Tibial nerve (tissue), 4 donors: ENCODE measurements around the gene SLC43A2. TPM values are rescaled to one million over a fixed set of nuclear protein-coding genes. Genes with fewer than 3 reads are reported as not detected.

ENCODE experiments used
- DNase-seq, 2 donors: peaks; one replicate each; pipeline ENCODE4 v3.0.0-alpha.2; 2019; ENCODE audit warnings: low spot score in 2 of 2
- H3K27ac ChIP-seq, 4 donors: fragments of 200-600 bp; sonication (generic) in 3 of 4; one replicate each; pipeline ENCODE4 v1.5.1; 2017 to 2019; ENCODE audit warnings: mild to moderate bottlenecking in 1 of 4
- H3K27me3 ChIP-seq, 2 donors: fragments of 200-600 bp; sonication (generic) in 1 of 2; one replicate each; pipeline versions ENCODE4 v1.5.1 to v1.6.0; 2017 to 2019
- H3K36me3 ChIP-seq, 3 donors: fragments of 200-600 bp; sonication (generic); one replicate each; pipeline ENCODE4 v1.5.1; 2018 to 2019
- H3K4me1 ChIP-seq, 4 donors: fragments of 200-600 bp; sonication (generic) in 3 of 4; one replicate each; pipeline ENCODE4 v1.5.1; 2017 to 2019
- H3K4me3 ChIP-seq, 4 donors: fragments of 200-600 bp; sonication (generic) in 3 of 4; one replicate each; pipeline ENCODE4 v1.5.1; 2017 to 2019; ENCODE audit warnings: mild to moderate bottlenecking in 1 of 4, moderate library complexity in 1 of 4
- H3K9me3 ChIP-seq, 4 donors: fragments of 200-600 bp; sonication (generic) in 3 of 4; one replicate each; pipeline ENCODE4 v1.5.1; 2017 to 2019
- EP300 ChIP-seq, 2 donors: sonication (generic); formaldehyde crosslinking; IDR thresholded peaks; one replicate each; pipeline ENCODE4 v1.6.1; 2017; ENCODE audit warnings: antibody characterized with exemption in 2 of 2, mild to moderate bottlenecking in 1 of 2
- POLR2A ChIP-seq, 2 donors: fragments of 450-650 bp; IDR thresholded peaks; one replicate each; pipeline ENCODE4 v1.6.1; 2017; ENCODE audit warnings: antibody characterized with exemption in 2 of 2, mild to moderate bottlenecking in 2 of 2, moderate library complexity in 2 of 2
- WGBS, 2 donors: methylation state at CpG; one replicate each; pipeline ENCODE4 v1.1.5; 2018; 5-methylcytosine and 5-hydroxymethylcytosine counted together
- total RNA-seq, 4 donors: library from RNA; depleted of rRNA; stranded (reverse); fragments of >200 nt; gene quantifications; one replicate each; pipeline ENCODE4 v1.1.0, GENCODE V29; 2016
- TF ChIP-seq, protein P1 (sequence below), 5 experiments: fragments of 200-600 bp in 3 of 5; fragments of 450-650 bp in 2 of 5; sonication (generic) in 3 of 5; IDR thresholded peaks; one replicate each; pipeline ENCODE4 v1.5.1; 2016 to 2019; ENCODE audit warnings: antibody characterized with exemption in 5 of 5, mild to moderate bottlenecking in 3 of 5, moderate library complexity in 2 of 5

SLC43A2 gene
- total RNA-seq, 4 donors from 2014 or later, result 10.3 to 26.1 (median 14.1) TPM

DNA sequence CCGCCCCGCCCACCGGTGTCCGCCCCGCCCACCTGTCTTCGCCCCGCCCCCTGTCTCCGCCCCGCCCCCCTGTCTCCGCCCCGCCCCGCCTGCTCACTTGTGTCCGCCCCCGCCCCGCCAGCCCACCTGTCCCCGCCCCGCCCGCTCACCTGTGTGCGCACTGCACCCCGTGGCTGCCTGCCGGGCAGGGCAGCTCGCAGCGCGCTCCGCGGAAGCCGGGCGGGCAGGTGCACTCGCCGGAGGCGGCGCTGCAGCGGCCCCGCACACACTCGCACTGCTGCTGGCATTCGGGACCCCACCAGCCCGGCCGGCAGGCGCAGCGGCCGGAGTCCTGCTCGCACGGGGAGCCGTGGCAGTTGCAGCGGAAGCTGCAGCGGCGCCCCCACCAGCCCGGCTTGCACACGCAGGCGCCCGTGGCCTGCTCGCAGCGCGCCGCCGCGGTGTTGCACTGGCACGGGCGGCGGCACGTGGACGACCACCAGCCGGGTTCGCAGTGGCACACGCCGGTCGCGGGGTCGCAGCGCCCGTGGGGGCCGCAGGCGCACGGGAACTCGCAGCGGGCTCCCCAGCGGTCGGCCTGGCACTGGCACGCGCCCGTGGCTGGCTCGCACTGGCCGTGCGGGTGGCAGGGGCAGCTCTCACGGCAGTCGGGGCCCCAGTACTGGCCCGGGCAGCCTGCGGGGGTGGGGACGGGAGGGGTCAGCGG is 14.8 kb upstream of the SLC43A2 start:
- WGBS, 2 donors, result 0 to 1% methylated on average over 9 to 14 of the region's 90 CpGs
- peak overlapping the region in 3 of 4 donors; percentile 32 to 63 (median 57) for H3K4me3 ChIP-seq
- no peaks in the 10 kb centered on the region for H3K27me3 ChIP-seq
- H3K27ac ChIP-seq, result peak overlapping the region; percentile 21 to 85 (median 66)
- peaks cover 0 to 48% (median 16%) of the 10 kb centered on the region in 4 donors for H3K4me1 ChIP-seq
- DNase-seq, result no peak
- H3K9me3 ChIP-seq, result no peaks in the 10 kb centered on the region
- TF ChIP-seq EP300 (IDR thresholded peaks at IDR 0.05), result no peak
- TF ChIP-seq POLR2A (IDR thresholded peaks at IDR 0.05), result no peak
- TF ChIP-seq, protein P1, sequence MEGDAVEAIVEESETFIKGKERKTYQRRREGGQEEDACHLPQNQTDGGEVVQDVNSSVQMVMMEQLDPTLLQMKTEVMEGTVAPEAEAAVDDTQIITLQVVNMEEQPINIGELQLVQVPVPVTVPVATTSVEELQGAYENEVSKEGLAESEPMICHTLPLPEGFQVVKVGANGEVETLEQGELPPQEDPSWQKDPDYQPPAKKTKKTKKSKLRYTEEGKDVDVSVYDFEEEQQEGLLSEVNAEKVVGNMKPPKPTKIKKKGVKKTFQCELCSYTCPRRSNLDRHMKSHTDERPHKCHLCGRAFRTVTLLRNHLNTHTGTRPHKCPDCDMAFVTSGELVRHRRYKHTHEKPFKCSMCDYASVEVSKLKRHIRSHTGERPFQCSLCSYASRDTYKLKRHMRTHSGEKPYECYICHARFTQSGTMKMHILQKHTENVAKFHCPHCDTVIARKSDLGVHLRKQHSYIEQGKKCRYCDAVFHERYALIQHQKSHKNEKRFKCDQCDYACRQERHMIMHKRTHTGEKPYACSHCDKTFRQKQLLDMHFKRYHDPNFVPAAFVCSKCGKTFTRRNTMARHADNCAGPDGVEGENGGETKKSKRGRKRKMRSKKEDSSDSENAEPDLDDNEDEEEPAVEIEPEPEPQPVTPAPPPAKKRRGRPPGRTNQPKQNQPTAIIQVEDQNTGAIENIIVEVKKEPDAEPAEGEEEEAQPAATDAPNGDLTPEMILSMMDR (IDR thresholded peaks at IDR 0.05), result peak in 4 of 5 experiments; percentile 26 to 36 (median 29)
- H3K36me3 ChIP-seq, result no peaks in the 10 kb centered on the region

DNA sequence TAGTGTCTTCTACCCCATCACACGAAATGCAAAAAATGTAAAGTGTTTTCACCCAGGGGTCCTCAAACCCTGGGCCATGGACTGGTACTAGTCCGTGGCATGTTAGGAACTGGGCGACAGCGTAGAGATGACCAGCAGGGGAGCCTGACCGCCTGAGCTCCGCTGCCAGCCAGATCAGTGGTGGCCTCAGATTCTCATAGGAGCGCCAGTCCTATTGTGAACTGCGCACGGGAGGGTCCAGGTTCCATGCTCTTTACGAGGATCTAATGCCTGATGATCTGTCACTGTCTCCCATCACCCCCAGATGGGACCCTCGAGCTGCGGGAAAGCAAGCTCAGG is 12.4 kb upstream of the SLC43A2 start:
- 66 to 67% methylated on average over 10 to 12 of the region's 12 CpGs for WGBS, 2 donors
- Histone ChIP-seq H3K27ac (no peak overlapping the region), H3K9me3 (no peaks in the 10 kb centered on the region), H3K27me3 (no peaks in the 10 kb centered on the region), H3K36me3 (peaks cover 0 to 10% (median 0%) of the 10 kb centered on the region in 3 donors), H3K4me1 (peaks cover 0 to 29% (median 8%) of the 10 kb centered on the region in 4 donors), H3K4me3 (no peak overlapping the region)
- TF ChIP-seq, protein P1 (IDR thresholded peaks at IDR 0.05), result no peak
- TF ChIP-seq EP300 (IDR thresholded peaks at IDR 0.05) (no peak), POLR2A (IDR thresholded peaks at IDR 0.05) (no peak)
- DNase-seq, result no peak

- no peak for DNase-seq
- H3K27ac ChIP-seq, result no peak overlapping the region
- no peaks in the 10 kb centered on the region for H3K9me3 ChIP-seq
- no peaks in the 10 kb centered on the region for H3K27me3 ChIP-seq
- TF ChIP-seq, protein P1 (IDR thresholded peaks at IDR 0.05), result no peak
- no peak for TF ChIP-seq EP300 (IDR thresholded peaks at IDR 0.05)
- no peak for TF ChIP-seq POLR2A (IDR thresholded peaks at IDR 0.05)
- H3K4me3 ChIP-seq, result no peak overlapping the region
- H3K36me3 ChIP-seq, result peaks cover 0 to 14% (median 0%) of the 10 kb centered on the region in 3 donors
- WGBS, 2 donors, result 66 to 76% methylated on average over 18 to 23 of the region's 23 CpGs
- peaks cover 0 to 23% (median 8%) of the 10 kb centered on the region in 4 donors for H3K4me1 ChIP-seq
These were observed 11.9 kb upstream of the SLC43A2 start for GRCh38 chr17:1640329-1641064.

DNA sequence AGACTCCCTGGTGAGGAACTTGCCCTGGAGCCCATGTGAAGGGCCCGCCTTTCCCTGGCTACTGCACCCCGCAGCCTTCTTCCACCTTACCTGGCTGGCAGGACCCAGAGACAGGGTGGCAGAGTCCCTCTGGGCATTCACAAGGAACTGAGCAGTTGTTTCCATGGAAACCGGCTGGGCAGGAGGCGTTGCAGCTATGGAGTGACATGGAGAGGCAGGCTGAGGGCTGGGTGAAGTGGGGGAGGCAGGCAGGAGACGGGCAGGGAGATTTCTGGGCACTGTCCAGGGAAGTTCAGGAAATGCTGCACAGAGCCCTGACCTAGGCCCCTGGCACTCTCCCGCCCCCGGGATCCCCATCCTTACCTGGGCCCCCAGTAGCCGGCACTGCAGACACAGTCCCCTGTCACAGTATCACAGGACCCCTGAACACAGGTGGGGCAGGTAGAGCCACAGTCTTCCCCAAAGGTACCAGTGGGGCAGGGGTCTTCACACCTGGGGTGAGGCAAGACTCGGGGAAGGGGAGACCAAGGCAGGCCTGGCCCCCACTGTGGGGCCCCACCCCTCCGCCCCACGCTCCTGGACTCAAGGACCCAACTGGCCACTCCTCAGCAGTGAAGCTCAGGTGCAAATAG is 11.0 kb upstream of the SLC43A2 start:
- no peaks in the 10 kb centered on the region for H3K27me3 ChIP-seq
- H3K4me1 ChIP-seq, result peaks cover 0 to 15% (median 8%) of the 10 kb centered on the region in 4 donors
- TF ChIP-seq, protein P1 (IDR thresholded peaks at IDR 0.05), result no peak
- TF ChIP-seq POLR2A (IDR thresholded peaks at IDR 0.05) (no peak), EP300 (IDR thresholded peaks at IDR 0.05) (no peak)
- no peaks in the 10 kb centered on the region for H3K9me3 ChIP-seq
- H3K4me3 ChIP-seq, result no peak overlapping the region
- H3K27ac ChIP-seq, result no peak overlapping the region
- 80 to 90% methylated on average over 5 to 8 of the region's 11 CpGs for WGBS, 2 donors
- peaks cover 0 to 22% (median 0%) of the 10 kb centered on the region in 3 donors for H3K36me3 ChIP-seq
- no peak for DNase-seq
